ENCODE measurements around the gene KRTAP3-2.

KRTAP3-2 gene

DNA sequence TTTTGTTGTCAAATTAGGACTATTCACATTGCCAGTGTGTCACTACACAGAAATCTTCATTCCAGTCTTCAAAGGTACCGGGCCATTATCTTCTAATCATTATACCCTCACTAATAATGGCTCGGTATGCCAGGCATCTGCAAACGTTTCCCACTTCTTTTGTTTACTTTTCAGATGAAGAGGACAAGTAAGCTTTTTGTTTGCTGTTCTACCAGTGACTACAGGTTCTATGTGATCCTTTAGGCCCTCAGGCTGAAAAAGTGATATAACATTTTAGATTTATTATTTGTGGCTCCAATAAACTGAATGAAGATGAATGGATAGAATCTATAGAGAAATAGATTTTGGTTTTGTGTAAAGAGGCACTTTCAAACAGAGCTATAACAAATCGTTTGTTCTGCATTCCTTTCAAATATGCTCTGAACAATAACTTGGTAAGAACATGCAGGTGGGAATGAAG lies 9.6 kb upstream of the KRTAP3-2 start:
- no peak for ATAC-seq (ENCODE audit: low read depth)
- no peak for DNase-seq (ENCODE audit: low spot score)
- TF ChIP-seq, protein P1, sequence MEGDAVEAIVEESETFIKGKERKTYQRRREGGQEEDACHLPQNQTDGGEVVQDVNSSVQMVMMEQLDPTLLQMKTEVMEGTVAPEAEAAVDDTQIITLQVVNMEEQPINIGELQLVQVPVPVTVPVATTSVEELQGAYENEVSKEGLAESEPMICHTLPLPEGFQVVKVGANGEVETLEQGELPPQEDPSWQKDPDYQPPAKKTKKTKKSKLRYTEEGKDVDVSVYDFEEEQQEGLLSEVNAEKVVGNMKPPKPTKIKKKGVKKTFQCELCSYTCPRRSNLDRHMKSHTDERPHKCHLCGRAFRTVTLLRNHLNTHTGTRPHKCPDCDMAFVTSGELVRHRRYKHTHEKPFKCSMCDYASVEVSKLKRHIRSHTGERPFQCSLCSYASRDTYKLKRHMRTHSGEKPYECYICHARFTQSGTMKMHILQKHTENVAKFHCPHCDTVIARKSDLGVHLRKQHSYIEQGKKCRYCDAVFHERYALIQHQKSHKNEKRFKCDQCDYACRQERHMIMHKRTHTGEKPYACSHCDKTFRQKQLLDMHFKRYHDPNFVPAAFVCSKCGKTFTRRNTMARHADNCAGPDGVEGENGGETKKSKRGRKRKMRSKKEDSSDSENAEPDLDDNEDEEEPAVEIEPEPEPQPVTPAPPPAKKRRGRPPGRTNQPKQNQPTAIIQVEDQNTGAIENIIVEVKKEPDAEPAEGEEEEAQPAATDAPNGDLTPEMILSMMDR (IDR thresholded peaks at IDR 0.05; ENCODE audit: poor library complexity, severe bottlenecking) = no peak
- Histone ChIP-seq H3K27me3 (ENCODE audit: insufficient read depth, poor library complexity, severe bottlenecking) (no peaks in the 10 kb centered on the region), H3K9me3 (ENCODE audit: severe bottlenecking) (no peaks in the 10 kb centered on the region), H3K36me3 (ENCODE audit: low read depth) (no peaks in the 10 kb centered on the region), H3K4me1 (ENCODE audit: insufficient read depth, poor library complexity, severe bottlenecking) (peaks cover 11% of the 10 kb centered on the region), H3K27ac (ENCODE audit: poor library complexity, severe bottlenecking) (no peak overlapping the region), H3K4me3 (ENCODE audit: severe bottlenecking) (no peak overlapping the region)

DNA sequence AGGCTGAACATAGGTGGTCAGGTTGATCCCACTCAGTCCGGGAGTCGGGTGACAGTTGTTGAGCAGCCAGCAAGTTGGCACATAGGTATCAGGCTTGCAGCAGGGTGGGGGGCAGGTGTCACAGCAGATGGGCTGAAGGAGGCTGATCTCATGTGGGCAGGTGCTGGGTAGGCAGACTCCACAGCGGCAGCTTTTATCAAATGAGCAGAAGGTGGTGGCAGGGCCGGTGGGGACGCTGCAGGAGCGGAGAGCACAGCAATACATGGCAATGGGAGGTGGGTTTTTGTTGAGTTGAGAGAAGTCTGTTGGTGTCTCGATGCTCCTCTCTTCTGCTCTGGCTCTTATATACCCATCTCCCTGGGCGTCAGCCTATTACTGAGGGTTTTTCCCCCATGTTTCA lies 9.1 kb upstream of the KRTAP3-2 start, which contains the start of gene KRTAP3-1:
TSS of gene KRTAP3-1 (minus strand) at position 318 of the 400 bp plus-strand sequence. CDS start at position 264, 54 bp downstream.
- Histone ChIP-seq H3K27me3 (ENCODE audit: insufficient read depth, poor library complexity, severe bottlenecking) (no peaks in the 10 kb centered on the region), H3K36me3 (ENCODE audit: low read depth) (no peaks in the 10 kb centered on the region), H3K9me3 (ENCODE audit: severe bottlenecking) (no peaks in the 10 kb centered on the region), H3K27ac (ENCODE audit: poor library complexity, severe bottlenecking) (no peak within 1 kb of the TSS), H3K4me1 (ENCODE audit: insufficient read depth, poor library complexity, severe bottlenecking) (peaks cover 14% of the 10 kb centered on the region), H3K4me3 (ENCODE audit: severe bottlenecking) (no peak within 1 kb of the TSS)
- DNase-seq (ENCODE audit: low spot score) (no peak), ATAC-seq (ENCODE audit: low read depth) (no peak)
- TF ChIP-seq, protein P1 (IDR thresholded peaks at IDR 0.05; ENCODE audit: poor library complexity, severe bottlenecking) = no peak

DNA sequence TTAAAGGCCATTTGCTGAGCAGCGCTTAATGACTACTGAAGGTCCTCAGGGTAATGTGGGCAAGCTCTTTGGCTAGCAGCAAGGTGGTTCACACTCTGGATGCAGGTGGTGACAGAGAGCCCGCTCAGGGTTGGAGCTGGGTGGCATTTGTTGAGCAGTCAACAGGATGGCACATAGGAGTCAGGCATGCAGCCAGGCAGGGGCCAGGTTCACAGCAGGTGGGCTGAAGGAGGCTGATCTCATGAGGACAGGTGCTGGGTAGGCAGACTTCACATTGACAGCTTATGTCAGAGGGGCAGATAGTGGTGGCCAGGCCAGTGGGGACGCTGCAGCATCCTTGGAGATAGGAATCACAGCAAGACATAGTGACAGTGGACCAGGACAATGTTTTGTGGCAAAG lies 4.7 kb upstream of the KRTAP3-2 start:
- H3K4me3 ChIP-seq (ENCODE audit: severe bottlenecking) = no peak overlapping the region
- peaks cover 33% of the 10 kb centered on the region for H3K4me1 ChIP-seq (ENCODE audit: insufficient read depth, poor library complexity, severe bottlenecking)
- no peaks in the 10 kb centered on the region for H3K9me3 ChIP-seq (ENCODE audit: severe bottlenecking)
- H3K27me3 ChIP-seq (ENCODE audit: insufficient read depth, poor library complexity, severe bottlenecking) = no peaks in the 10 kb centered on the region
- H3K36me3 ChIP-seq (ENCODE audit: low read depth) = no peaks in the 10 kb centered on the region
- TF ChIP-seq, protein P1 (IDR thresholded peaks at IDR 0.05; ENCODE audit: poor library complexity, severe bottlenecking) = no peak
- no peak overlapping the region for H3K27ac ChIP-seq (ENCODE audit: poor library complexity, severe bottlenecking)
- DNase-seq (ENCODE audit: low spot score) (no peak), ATAC-seq (ENCODE audit: low read depth) (no peak)

DNA sequence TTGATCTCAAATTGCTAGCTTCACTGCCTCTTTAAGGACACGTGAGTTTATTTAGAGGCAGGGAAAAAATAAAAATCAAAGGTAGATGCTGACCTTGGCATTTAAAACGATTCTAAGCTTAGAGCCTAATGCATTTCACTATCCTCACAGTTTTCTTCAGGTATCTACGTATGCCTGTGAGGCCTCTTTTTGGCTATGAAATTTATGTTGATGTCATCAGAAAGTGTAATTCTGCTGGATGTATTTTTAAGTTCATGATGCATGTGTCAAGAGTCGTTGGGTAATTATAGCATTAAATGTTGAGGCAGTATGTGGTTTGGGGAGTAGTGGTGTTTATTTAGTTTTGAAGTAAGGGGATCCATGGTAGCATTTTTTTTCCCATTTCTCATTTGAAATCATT lies 4.2 kb upstream of the KRTAP3-2 start:
- Histone ChIP-seq H3K27me3 (ENCODE audit: insufficient read depth, poor library complexity, severe bottlenecking) (no peaks in the 10 kb centered on the region), H3K27ac (ENCODE audit: poor library complexity, severe bottlenecking) (peak overlapping the region; percentile 85), H3K36me3 (ENCODE audit: low read depth) (no peaks in the 10 kb centered on the region), H3K9me3 (ENCODE audit: severe bottlenecking) (no peaks in the 10 kb centered on the region), H3K4me3 (ENCODE audit: severe bottlenecking) (no peak overlapping the region), H3K4me1 (ENCODE audit: insufficient read depth, poor library complexity, severe bottlenecking) (peaks cover 29% of the 10 kb centered on the region)
- ATAC-seq (ENCODE audit: low read depth) (no peak), DNase-seq (ENCODE audit: low spot score) (no peak)
- TF ChIP-seq, protein P1 (IDR thresholded peaks at IDR 0.05; ENCODE audit: poor library complexity, severe bottlenecking) = no peak

DNA sequence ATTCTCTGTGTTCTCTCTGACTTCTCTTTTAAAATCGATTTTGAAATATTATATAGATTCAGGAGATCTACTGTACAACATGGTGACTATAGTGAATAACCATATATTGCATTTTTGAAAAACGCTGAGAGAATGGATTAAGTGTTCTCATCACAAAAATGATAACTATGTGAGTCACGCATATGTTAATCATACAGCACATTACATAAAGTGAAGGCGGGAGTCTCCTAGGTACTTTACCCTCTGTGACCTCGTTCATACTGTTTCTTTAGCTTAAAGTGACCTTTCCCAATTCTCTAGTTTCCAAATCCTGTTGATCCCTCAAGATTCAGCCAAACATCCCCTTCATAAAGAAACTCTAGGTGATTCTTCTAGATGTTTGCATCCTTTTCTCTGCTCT lies 3.1 kb upstream of the KRTAP3-2 start:
- H3K4me3 ChIP-seq (ENCODE audit: severe bottlenecking) = no peak overlapping the region
- no peaks in the 10 kb centered on the region for H3K36me3 ChIP-seq (ENCODE audit: low read depth)
- no peaks in the 10 kb centered on the region for H3K9me3 ChIP-seq (ENCODE audit: severe bottlenecking)
- H3K4me1 ChIP-seq (ENCODE audit: insufficient read depth, poor library complexity, severe bottlenecking) = peaks cover 29% of the 10 kb centered on the region
- no peaks in the 10 kb centered on the region for H3K27me3 ChIP-seq (ENCODE audit: insufficient read depth, poor library complexity, severe bottlenecking)
- H3K27ac ChIP-seq (ENCODE audit: poor library complexity, severe bottlenecking) = peak overlapping the region; percentile 85
- DNase-seq (ENCODE audit: low spot score) (no peak), ATAC-seq (ENCODE audit: low read depth) (peak; percentile 94)
- TF ChIP-seq, protein P1 (IDR thresholded peaks at IDR 0.05; ENCODE audit: poor library complexity, severe bottlenecking) = no peak
